HFFc6 (cell line): ENCODE data around the gene BAAT. TPM values are rescaled to one million over a fixed set of nuclear protein-coding genes. Genes with fewer than 3 reads are reported as not detected.

Experiments
- DNase-seq: peaks from one replicate; pipeline ENCODE4 v3.0.0-alpha.2; 2018
- H3K27ac Mint-ChIP-seq: 2 replicates; pipeline ENCODE4 v1.8.0; 2020; ENCODE audit warnings: mild to moderate bottlenecking, mixed read lengths
- H3K27me3 Mint-ChIP-seq: 2 replicates; pipeline ENCODE4 v1.8.0; 2021; ENCODE audit warnings: mild to moderate bottlenecking, moderate library complexity, mixed read lengths; ENCODE audit not compliant: insufficient read depth
- H3K36me3 Mint-ChIP-seq: 2 replicates; pipeline ENCODE4 v1.8.0; 2021; ENCODE audit warnings: low read depth, mixed read lengths
- H3K4me1 Mint-ChIP-seq: 2 replicates; pipeline ENCODE4 v1.8.0; 2020; ENCODE audit warnings: low read depth, mixed read lengths
- H3K4me3 Mint-ChIP-seq: 2 replicates; pipeline ENCODE4 v1.8.0; 2020; ENCODE audit warnings: mild to moderate bottlenecking, moderate library complexity, mixed read lengths
- H3K9me3 Mint-ChIP-seq: 2 replicates; pipeline ENCODE4 v1.8.0; 2020; ENCODE audit warnings: mild to moderate bottlenecking, mixed read lengths
- total RNA-seq, 6 experiments: library from RNA; stranded (reverse); fragmentation: NEBNext Ultra II Directional; extraction: Animal tissue kit (Norgen Biotek cat#: 25700); gene quantifications; 2 replicates in 1 of 6; 3 replicates in 5 of 6; pipeline ENCODE4 v1.2.3, GENCODE V29; 2021
- TF ChIP-seq, protein P1 (sequence below): fragments of 200-600 bp; sonication (generic); IDR thresholded peaks from 2 replicates; pipeline ENCODE4 v1.5.0; 2021; ENCODE audit warnings: antibody characterized with exemption, mild to moderate bottlenecking

The BAAT gene
- total RNA-seq, 6 experiments from 2014 or later: 0.08 TPM; not detected in 5

- Mint-ChIP-seq H3K4me1 (peaks cover 23% of the 10 kb centered on the region), H3K27ac (no peak overlapping the region), H3K27me3 (no peaks in the 10 kb centered on the region; the same call in 1 of the 2 replicates), H3K9me3 (no peaks in the 10 kb centered on the region), H3K4me3 (no peak overlapping the region), H3K36me3 (no peaks in the 10 kb centered on the region)
- no peak for DNase-seq
- TF ChIP-seq, protein P1, sequence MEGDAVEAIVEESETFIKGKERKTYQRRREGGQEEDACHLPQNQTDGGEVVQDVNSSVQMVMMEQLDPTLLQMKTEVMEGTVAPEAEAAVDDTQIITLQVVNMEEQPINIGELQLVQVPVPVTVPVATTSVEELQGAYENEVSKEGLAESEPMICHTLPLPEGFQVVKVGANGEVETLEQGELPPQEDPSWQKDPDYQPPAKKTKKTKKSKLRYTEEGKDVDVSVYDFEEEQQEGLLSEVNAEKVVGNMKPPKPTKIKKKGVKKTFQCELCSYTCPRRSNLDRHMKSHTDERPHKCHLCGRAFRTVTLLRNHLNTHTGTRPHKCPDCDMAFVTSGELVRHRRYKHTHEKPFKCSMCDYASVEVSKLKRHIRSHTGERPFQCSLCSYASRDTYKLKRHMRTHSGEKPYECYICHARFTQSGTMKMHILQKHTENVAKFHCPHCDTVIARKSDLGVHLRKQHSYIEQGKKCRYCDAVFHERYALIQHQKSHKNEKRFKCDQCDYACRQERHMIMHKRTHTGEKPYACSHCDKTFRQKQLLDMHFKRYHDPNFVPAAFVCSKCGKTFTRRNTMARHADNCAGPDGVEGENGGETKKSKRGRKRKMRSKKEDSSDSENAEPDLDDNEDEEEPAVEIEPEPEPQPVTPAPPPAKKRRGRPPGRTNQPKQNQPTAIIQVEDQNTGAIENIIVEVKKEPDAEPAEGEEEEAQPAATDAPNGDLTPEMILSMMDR: no peak
These were observed 15.5 kb downstream of the BAAT start for GRCh38 chr9:101369286-101369685.

DNA sequence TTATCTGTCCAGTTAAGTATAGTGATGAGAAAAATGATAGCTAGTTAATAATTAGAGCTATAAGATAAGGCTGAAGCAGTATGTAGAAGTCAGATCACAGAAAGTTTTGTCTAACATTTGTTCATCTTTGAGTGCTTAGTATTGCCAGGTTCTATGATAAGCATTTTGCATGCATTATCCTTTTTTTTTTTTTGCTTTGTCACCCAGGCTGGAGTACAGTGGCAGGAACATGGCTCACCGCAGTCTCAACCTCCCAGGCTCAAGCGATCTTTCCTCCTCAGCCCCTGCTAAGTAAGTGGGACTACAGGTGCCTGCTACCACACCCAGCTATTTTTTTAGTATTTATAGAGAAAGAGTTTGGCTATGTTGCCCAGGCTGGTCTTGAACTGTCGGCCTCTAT lies 17.5 kb downstream of the BAAT start:
- TF ChIP-seq, protein P1: no peak
- no peak for DNase-seq
- Mint-ChIP-seq H3K27me3 (no peaks in the 10 kb centered on the region; the same call in 1 of the 2 replicates), H3K36me3 (no peaks in the 10 kb centered on the region), H3K9me3 (no peaks in the 10 kb centered on the region), H3K4me1 (peaks cover 23% of the 10 kb centered on the region), H3K27ac (no peak overlapping the region), H3K4me3 (no peak overlapping the region)

- peak; percentile 18 for DNase-seq
- no peaks in the 10 kb centered on the region for H3K9me3 Mint-ChIP-seq
- H3K4me1 Mint-ChIP-seq: peaks cover 23% of the 10 kb centered on the region
- peak overlapping the region; percentile 0; the same call in 1 of the 2 replicates for H3K4me3 Mint-ChIP-seq
- H3K36me3 Mint-ChIP-seq: no peaks in the 10 kb centered on the region
- H3K27ac Mint-ChIP-seq: no peak overlapping the region
- TF ChIP-seq, protein P1: no peak
- H3K27me3 Mint-ChIP-seq: no peaks in the 10 kb centered on the region; the same call in 1 of the 2 replicates
These were observed 18.6 kb downstream of the BAAT start for GRCh38 chr9:101366038-101366756.

- Mint-ChIP-seq H3K36me3 (no peaks in the 10 kb centered on the region), H3K27me3 (no peaks in the 10 kb centered on the region; the same call in 1 of the 2 replicates), H3K9me3 (no peaks in the 10 kb centered on the region), H3K27ac (no peak overlapping the region), H3K4me1 (peaks cover 23% of the 10 kb centered on the region), H3K4me3 (no peak overlapping the region)
- TF ChIP-seq, protein P1: no peak
- DNase-seq: no peak
These were observed 19.6 kb downstream of the BAAT start for GRCh38 chr9:101365181-101365580.

- Mint-ChIP-seq H3K27me3 (no peaks in the 10 kb centered on the region; the same call in 1 of the 2 replicates), H3K4me1 (peaks cover 17% of the 10 kb centered on the region), H3K36me3 (no peaks in the 10 kb centered on the region), H3K4me3 (no peak overlapping the region), H3K27ac (no peak overlapping the region), H3K9me3 (no peaks in the 10 kb centered on the region)
- DNase-seq: no peak
- TF ChIP-seq, protein P1: no peak
These were observed 22.4 kb downstream of the BAAT start for GRCh38 chr9:101362450-101362849.
